HepG2 (cell line): ENCODE measurements around the gene GNG3. TPM values are rescaled to one million over a fixed set of nuclear protein-coding genes. Genes with fewer than 3 reads are reported as not detected.

Experiments
- CAMTA2 ChIP-seq: sonication (generic); formaldehyde crosslinking; IDR thresholded peaks from 2 replicates; pipeline ENCODE4 v1.4.0; 2020; ENCODE audit warnings: mild to moderate bottlenecking, missing genetic modification reagents, borderline replicate concordance
- CC2D1A ChIP-seq: sonication (generic); formaldehyde crosslinking; IDR thresholded peaks from 2 replicates; pipeline ENCODE4 v1.8.1; 2023; ENCODE audit warnings: mild to moderate bottlenecking, missing genetic modification reagents
- CEBPB ChIP-seq: IDR thresholded peaks from 2 replicates; pipeline ENCODE4 v1.6.1; 2011; ENCODE audit warnings: low read depth, low read length, improper control_type of control experiment, borderline replicate concordance
- CHD2 ChIP-seq: IDR thresholded peaks from 2 replicates; pipeline ENCODE4 v1.6.1; 2011; ENCODE audit warnings: low read depth, low read length, improper control_type of control experiment
- CREM ChIP-seq, 2 experiments: sonication (generic) in 1 of 2; formaldehyde crosslinking in 1 of 2; IDR thresholded peaks; 2 replicates each; pipeline versions ENCODE4 v1.4.0 to v1.6.1; 2016 to 2020; ENCODE audit warnings: antibody characterized with exemption in 1 of 2, mild to moderate bottlenecking in 1 of 2, missing genetic modification reagents in 1 of 2
- FOXK1 ChIP-seq: sonication (generic); formaldehyde crosslinking; IDR thresholded peaks from 2 replicates; pipeline ENCODE4 v1.4.0; 2020; ENCODE audit warnings: low read depth, missing genetic modification reagents, borderline replicate concordance
- KLF12 ChIP-seq: sonication (generic); formaldehyde crosslinking; IDR thresholded peaks from 2 replicates; pipeline ENCODE4 v1.4.0; 2020; ENCODE audit warnings: missing genetic modification reagents, borderline replicate concordance
- NAIF1 ChIP-seq: sonication (generic); formaldehyde crosslinking; IDR thresholded peaks from 2 replicates; pipeline ENCODE4 v1.5.0; 2020; ENCODE audit warnings: mild to moderate bottlenecking, missing genetic modification reagents, borderline replicate concordance
- NFYC ChIP-seq: IDR thresholded peaks from 2 replicates; pipeline ENCODE4 v1.6.1; 2016; ENCODE audit warnings: missing genetic modification reagents, missing compliant biosample characterization
- SMC3 ChIP-seq: IDR thresholded peaks from 2 replicates; pipeline ENCODE4 v1.6.1; 2011; ENCODE audit warnings: low read length, improper control_type of control experiment
- ZFYVE20 ChIP-seq: sonication (generic); formaldehyde crosslinking; IDR thresholded peaks from 2 replicates; pipeline ENCODE4 v1.8.0; 2023; ENCODE audit warnings: low read depth, mild to moderate bottlenecking, moderate library complexity, missing genetic modification reagents, borderline replicate concordance
- ZNF546 ChIP-seq: sonication (generic); formaldehyde crosslinking; conservative IDR thresholded peaks from 2 replicates; pipeline ENCODE4 v1.8.1; 2023; ENCODE audit warnings: mild to moderate bottlenecking, missing genetic modification reagents
- ZNF550 ChIP-seq: sonication (generic); formaldehyde crosslinking; IDR thresholded peaks from 2 replicates; pipeline ENCODE4 v1.4.0; 2020; ENCODE audit warnings: mild to moderate bottlenecking, missing genetic modification reagents, borderline replicate concordance
- ZNF749 ChIP-seq: sonication (generic); formaldehyde crosslinking; IDR thresholded peaks from 2 replicates; pipeline ENCODE4 v1.8.0; 2022; ENCODE audit warnings: mild to moderate bottlenecking, missing genetic modification reagents, moderate library complexity, borderline replicate concordance
- ZSCAN29 ChIP-seq: sonication (generic); formaldehyde crosslinking; conservative IDR thresholded peaks from 2 replicates; pipeline ENCODE4 v1.4.0; 2020; ENCODE audit warnings: mild to moderate bottlenecking, missing genetic modification reagents
- ZSCAN30 ChIP-seq: sonication (generic); formaldehyde crosslinking; IDR thresholded peaks from 2 replicates; pipeline ENCODE4 v1.5.0; 2020; ENCODE audit warnings: mild to moderate bottlenecking, missing genetic modification reagents
- polyA plus RNA-seq, 8 experiments: library from polyadenylated mRNA; depleted of rRNA in 3 of 8; stranded (reverse) in 7 of 8; unstranded in 1 of 8; fragments of >200 nt; fragmentation: Illumina TruSeq in 4 of 8; extraction: Trizol in 4 of 8; gene quantifications; 2 replicates each; pipeline versions ENCODE4 v1.2.1 to v1.2.3, GENCODE V29; 2011 to 2016; ENCODE audit warnings: low read depth in 4 of 8, missing spikeins in 1 of 8, mixed read lengths in 1 of 8; ENCODE audit not compliant: insufficient read depth in 1 of 8
- total RNA-seq, 5 experiments: library from RNA; depleted of rRNA; stranded (reverse); fragments of >200 nt; fragmentation: Illumina TruSeq; extraction: Trizol; gene quantifications; 2 replicates each; pipeline ENCODE4 v1.2.3, GENCODE V29; 2016; ENCODE audit warnings: low read depth in 1 of 5
- TF ChIP-seq, protein P1 (sequence below): sonication (generic); formaldehyde crosslinking; conservative IDR thresholded peaks from 2 replicates; pipeline ENCODE4 v1.4.0; 2020; ENCODE audit warnings: missing genetic modification reagents
- TF ChIP-seq, protein P2 (sequence below): sonication (generic); formaldehyde crosslinking; IDR thresholded peaks from 2 replicates; pipeline ENCODE4 v1.5.0; 2020; ENCODE audit warnings: mild to moderate bottlenecking, missing genetic modification reagents, borderline replicate concordance
- TF ChIP-seq, protein P3 (sequence below): IDR thresholded peaks from 2 replicates; pipeline ENCODE4 v1.6.1; 2016; ENCODE audit warnings: missing genetic modification reagents, missing compliant biosample characterization
- TF ChIP-seq, protein P4 (sequence below): sonication (generic); formaldehyde crosslinking; IDR thresholded peaks from 2 replicates; pipeline ENCODE4 v1.4.0; 2020; ENCODE audit warnings: missing genetic modification reagents
- TF ChIP-seq, protein P5 (sequence below): sonication (generic); formaldehyde crosslinking; IDR thresholded peaks from 2 replicates; pipeline ENCODE4 v1.4.0; 2020; ENCODE audit warnings: mild to moderate bottlenecking, missing genetic modification reagents

GNG3 gene
- total and polyA plus RNA-seq, 2 of the 13 experiments (the other 11 are each of a cell fraction or from before 2014, with no cell fraction given) = not detected

DNA sequence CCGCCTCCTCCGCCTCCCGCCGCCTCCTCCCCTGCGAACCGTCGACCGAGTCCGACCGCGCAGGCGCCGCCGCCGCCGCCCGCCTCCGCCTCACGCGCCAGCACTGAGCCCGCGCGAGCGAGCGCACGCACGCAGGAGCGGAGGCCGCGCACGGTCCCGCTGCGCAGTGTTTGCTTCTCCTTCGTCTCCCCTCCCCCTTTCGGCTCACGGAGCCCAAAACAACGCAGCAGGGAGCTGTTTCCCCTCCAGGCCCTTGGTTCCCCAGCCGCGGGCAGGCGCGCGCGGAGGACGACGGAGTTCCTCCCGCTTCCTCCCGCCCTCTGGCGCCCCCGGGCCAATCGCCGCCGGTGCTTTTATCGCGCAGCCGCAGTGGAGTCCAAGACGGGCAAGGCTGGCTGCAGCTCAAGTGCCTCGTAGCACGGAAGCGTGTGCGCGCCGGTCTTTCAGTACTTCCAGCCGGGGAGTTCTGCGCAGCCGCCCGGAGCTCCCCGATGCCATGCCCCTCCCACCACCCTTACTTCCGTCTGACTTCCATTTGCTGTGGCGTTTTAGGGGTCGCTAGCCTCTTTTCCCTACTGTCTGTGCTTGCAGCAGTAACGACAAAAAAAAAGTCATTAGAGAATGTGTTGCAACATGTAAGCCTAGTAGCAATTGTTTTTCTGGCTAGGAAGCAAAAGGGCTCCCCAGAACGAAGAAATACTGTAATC lies 19.8 kb downstream of the GNG3 start, which contains the start of gene HNRNPUL2 (continued):
- TF ChIP-seq CREM (IDR thresholded peaks at IDR 0.05) (peak; percentile 5; the same call in 1 of the 2 replicates), CREM (CRISPR knock-in tag; IDR thresholded peaks at IDR 0.05) (no peak), ZNF749 (peak; percentile 98), CC2D1A (no peak), CHD2 (peak; percentile 59), FOXK1 (CRISPR knock-in tag) (peak; percentile 66; the same call in 1 of the 2 replicates), ZSCAN29 (no peak), KLF12 (CRISPR knock-in tag) (peak; percentile 91; the same call in 1 of the 2 replicates), CEBPB (no peak), ZNF550 (CRISPR knock-in tag) (peak; percentile 26; the same call in 1 of the 2 replicates), NAIF1 (CRISPR knock-in tag) (no peak), SMC3 (no peak), ZNF546 (CRISPR knock-in tag) (no peak; the same call in 1 of the 2 replicates), ZSCAN30 (CRISPR knock-in tag) (no peak), NFYC (CRISPR knock-in tag) (peak; percentile 77), ZFYVE20 (CRISPR knock-in tag) (peak; percentile 56; the same call in 1 of the 2 replicates), CAMTA2 (CRISPR knock-in tag) (0 out of 2 replicates have a peak, but pooled peaks have one; percentile 9)
- TF ChIP-seq, protein P1, sequence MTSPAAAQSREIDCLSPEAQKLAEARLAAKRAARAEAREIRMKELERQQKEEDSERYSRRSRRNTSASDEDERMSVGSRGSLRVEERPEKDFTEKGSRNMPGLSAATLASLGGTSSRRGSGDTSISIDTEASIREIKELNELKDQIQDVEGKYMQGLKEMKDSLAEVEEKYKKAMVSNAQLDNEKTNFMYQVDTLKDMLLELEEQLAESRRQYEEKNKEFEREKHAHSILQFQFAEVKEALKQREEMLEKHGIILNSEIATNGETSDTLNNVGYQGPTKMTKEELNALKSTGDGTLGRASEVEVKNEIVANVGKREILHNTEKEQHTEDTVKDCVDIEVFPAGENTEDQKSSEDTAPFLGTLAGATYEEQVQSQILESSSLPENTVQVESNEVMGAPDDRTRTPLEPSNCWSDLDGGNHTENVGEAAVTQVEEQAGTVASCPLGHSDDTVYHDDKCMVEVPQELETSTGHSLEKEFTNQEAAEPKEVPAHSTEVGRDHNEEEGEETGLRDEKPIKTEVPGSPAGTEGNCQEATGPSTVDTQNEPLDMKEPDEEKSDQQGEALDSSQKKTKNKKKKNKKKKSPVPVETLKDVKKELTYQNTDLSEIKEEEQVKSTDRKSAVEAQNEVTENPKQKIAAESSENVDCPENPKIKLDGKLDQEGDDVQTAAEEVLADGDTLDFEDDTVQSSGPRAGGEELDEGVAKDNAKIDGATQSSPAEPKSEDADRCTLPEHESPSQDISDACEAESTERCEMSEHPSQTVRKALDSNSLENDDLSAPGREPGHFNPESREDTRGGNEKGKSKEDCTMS (CRISPR knock-in tag) = no peak
- TF ChIP-seq, protein P2, sequence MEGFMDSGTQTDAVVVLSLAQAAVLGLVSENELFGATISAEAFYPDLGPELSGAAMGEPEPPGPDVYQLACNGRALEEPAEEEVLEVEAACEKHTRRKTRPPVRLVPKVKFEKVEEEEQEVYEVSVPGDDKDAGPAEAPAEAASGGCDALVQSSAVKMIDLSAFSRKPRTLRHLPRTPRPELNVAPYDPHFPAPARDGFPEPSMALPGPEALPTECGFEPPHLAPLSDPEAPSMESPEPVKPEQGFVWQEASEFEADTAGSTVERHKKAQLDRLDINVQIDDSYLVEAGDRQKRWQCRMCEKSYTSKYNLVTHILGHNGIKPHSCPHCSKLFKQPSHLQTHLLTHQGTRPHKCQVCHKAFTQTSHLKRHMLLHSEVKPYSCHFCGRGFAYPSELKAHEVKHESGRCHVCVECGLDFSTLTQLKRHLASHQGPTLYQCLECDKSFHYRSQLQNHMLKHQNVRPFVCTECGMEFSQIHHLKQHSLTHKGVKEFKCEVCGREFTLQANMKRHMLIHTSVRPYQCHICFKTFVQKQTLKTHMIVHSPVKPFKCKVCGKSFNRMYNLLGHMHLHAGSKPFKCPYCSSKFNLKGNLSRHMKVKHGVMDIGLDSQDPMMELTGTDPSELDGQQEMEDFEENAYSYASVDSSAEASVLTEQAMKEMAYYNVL (CRISPR knock-in tag) = peak; percentile 26; the same call in 1 of the 2 replicates
- TF ChIP-seq, protein P3, sequence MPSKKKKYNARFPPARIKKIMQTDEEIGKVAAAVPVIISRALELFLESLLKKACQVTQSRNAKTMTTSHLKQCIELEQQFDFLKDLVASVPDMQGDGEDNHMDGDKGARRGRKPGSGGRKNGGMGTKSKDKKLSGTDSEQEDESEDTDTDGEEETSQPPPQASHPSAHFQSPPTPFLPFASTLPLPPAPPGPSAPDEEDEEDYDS (CRISPR knock-in tag) = peak; percentile 82
- TF ChIP-seq, protein P4, sequence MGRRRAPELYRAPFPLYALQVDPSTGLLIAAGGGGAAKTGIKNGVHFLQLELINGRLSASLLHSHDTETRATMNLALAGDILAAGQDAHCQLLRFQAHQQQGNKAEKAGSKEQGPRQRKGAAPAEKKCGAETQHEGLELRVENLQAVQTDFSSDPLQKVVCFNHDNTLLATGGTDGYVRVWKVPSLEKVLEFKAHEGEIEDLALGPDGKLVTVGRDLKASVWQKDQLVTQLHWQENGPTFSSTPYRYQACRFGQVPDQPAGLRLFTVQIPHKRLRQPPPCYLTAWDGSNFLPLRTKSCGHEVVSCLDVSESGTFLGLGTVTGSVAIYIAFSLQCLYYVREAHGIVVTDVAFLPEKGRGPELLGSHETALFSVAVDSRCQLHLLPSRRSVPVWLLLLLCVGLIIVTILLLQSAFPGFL (CRISPR knock-in tag) = peak; percentile 78; the same call in 1 of the 2 replicates
- TF ChIP-seq, protein P5, sequence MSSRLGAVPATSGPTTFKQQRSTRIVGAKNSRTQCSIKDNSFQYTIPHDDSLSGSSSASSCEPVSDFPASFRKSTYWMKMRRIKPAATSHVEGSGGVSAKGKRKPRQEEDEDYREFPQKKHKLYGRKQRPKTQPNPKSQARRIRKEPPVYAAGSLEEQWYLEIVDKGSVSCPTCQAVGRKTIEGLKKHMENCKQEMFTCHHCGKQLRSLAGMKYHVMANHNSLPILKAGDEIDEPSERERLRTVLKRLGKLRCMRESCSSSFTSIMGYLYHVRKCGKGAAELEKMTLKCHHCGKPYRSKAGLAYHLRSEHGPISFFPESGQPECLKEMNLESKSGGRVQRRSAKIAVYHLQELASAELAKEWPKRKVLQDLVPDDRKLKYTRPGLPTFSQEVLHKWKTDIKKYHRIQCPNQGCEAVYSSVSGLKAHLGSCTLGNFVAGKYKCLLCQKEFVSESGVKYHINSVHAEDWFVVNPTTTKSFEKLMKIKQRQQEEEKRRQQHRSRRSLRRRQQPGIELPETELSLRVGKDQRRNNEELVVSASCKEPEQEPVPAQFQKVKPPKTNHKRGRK (CRISPR knock-in tag) = no peak
